Epidermal melanocyte (primary cell): Measurements from ENCODE around the gene RCC2.
"Not testable (repeated sequence)": the region's sequence is repeated elsewhere in the genome, so short reads cannot be mapped to it uniquely, and the experiment has no call there.

ENCODE experiments used
- DNase-seq: peaks from one replicate; pipeline ENCODE4 v3.0.0; 2011; ENCODE audit warnings: low spot score; ENCODE audit not compliant: insufficient read length

The RCC2 gene

GRCh38 chr1:17439250-17440073 lies at the start of gene RCC2:
TSS of gene RCC2 (minus strand) at chr1:17439677. CDS start at chr1:17438514, 1,163 bp downstream.
- DNase-seq, result peak; percentile 79

- no peak for DNase-seq
These were observed 46.8 kb upstream of the RCC2 start for GRCh38 chr1:17486242-17486641.

- DNase-seq, result no peak
These were observed 45.8 kb upstream of the RCC2 start for GRCh38 chr1:17485281-17485680.

- DNase-seq, result not testable (repeated sequence)
These were observed 42.5 kb upstream of the RCC2 start for GRCh38 chr1:17481981-17482380.

- DNase-seq, result no peak
These were observed 41.4 kb upstream of the RCC2 start for GRCh38 chr1:17480846-17481245.

- DNase-seq, result no peak
These were observed 36.3 kb upstream of the RCC2 start for GRCh38 chr1:17475752-17476151.

- DNase-seq, result not testable (repeated sequence)
These were observed 35.5 kb upstream of the RCC2 start for GRCh38 chr1:17474836-17475555.

- no peak for DNase-seq
These were observed 33.3 kb upstream of the RCC2 start for GRCh38 chr1:17472814-17473213.

GRCh38 chr1:17471393-17471792 lies 31.9 kb upstream of the RCC2 start:
- DNase-seq, result no peak

GRCh38 chr1:17470021-17470799 lies 30.7 kb upstream of the RCC2 start:
- no peak for DNase-seq

- DNase-seq, result not testable (repeated sequence)
These were observed 29.1 kb upstream of the RCC2 start for GRCh38 chr1:17468357-17469265.

- no peak for DNase-seq
These were observed 26.9 kb upstream of the RCC2 start for GRCh38 chr1:17466359-17466758.

GRCh38 chr1:17465228-17465627 lies 25.8 kb upstream of the RCC2 start:
- DNase-seq, result no peak

GRCh38 chr1:17463991-17464390 lies 24.5 kb upstream of the RCC2 start:
- no peak for DNase-seq

- DNase-seq, result no peak
These were observed 23.2 kb upstream of the RCC2 start for GRCh38 chr1:17462669-17463068.

- DNase-seq, result no peak
These were observed 20.7 kb upstream of the RCC2 start for GRCh38 chr1:17460219-17460618.

GRCh38 chr1:17458794-17459193 lies 19.3 kb upstream of the RCC2 start:
- DNase-seq, result no peak

GRCh38 chr1:17452686-17453085 lies 13.2 kb upstream of the RCC2 start:
- DNase-seq, result no peak

GRCh38 chr1:17452203-17452602 lies 12.7 kb upstream of the RCC2 start:
- not testable (repeated sequence) for DNase-seq

GRCh38 chr1:17451731-17452130 lies 12.3 kb upstream of the RCC2 start:
- DNase-seq, result no peak

GRCh38 chr1:17447501-17447992 lies 8.1 kb upstream of the RCC2 start:
- no peak for DNase-seq
